NCI-H2171 treated with DMSO at 0.1 percent for 48 hours (cell line): ENCODE results near the gene MGAM2.
A peak's percentile ranks its signal among the peaks of the same experiment; 100 is the strongest.

Experiments used
- DNase-seq: peaks from one replicate; lab custom pipeline; 2025; lab: John Stamatoyannopoulos, UW

The MGAM2 gene

DNA sequence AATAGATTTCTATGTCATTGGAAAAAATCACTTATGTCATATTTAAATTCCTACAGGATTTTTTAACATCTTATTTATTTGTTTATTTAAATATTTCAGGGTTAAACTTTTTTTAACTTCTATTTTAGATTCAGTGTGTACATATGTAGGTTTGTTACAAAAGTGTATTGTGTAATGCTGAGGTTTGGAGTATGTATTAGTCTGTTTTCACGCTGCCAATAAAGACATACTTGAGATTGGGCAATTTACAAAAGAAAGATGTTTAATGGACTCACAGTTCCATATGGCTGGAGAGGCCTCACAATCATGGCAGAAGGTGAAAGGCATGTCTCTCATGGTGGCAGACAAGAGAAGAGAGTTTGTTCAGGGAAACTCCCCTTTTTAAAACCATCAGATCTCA is 65.4 kb downstream of the MGAM2 start:
- no peak for DNase-seq

DNA sequence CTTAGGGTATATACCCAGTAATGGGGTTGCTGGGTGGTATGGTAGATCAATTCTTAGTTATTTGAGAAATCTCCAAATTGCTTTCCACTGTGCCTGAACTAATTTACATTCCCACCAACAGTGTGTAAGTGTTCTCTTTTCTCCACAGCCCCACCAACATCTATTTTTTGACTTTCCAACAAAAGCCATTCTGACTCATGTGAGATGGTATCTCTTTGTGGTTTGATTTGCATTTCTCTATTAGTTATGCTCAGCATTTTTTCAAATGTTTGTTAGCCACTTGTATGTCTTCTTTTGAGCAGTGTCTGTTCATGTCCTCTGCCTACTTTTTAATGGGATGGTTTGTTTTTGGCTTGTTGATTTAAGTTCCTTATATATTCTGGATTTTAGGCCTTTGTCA is 66.4 kb downstream of the MGAM2 start:
- no peak for DNase-seq

DNA sequence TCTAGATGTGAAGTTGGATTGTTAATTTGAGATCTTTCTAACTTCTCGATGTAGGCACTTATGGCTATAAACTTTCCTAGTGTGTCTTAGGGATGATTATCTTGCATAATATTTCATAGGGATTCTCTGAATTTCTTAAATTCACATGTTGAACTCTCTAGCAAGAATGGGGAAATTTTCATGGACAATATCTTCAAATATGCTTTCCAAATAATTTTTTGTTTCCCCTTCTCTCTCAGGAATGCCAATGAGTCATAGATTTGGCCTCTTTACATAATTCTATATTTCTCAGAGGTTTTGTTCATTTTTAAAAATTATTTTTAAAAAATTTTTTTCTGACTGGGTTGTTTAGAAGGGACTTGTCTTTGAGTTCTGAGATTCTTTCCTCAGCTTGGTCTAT is 68.9 kb downstream of the MGAM2 start:
- DNase-seq, result no peak

DNA sequence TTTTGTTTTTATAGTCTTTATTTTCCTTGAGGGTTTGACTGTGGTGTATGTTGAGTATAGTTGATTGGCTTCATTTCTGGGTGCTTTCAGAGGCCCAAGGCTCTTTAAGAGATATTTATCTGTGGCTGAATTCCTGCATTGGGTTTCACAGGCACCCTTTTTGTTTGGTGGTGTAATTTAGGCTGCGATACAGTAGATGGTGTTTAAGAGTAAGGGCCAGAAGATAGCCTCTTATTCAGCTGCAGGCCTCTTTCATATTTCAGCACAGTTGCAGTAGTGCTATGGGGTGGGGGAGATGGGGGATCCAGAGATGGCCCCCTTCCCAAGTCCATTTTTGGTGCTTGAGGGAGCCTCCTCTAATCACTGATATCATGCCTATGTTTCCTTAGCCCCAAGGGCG is 69.7 kb downstream of the MGAM2 start:
- no peak for DNase-seq

DNA sequence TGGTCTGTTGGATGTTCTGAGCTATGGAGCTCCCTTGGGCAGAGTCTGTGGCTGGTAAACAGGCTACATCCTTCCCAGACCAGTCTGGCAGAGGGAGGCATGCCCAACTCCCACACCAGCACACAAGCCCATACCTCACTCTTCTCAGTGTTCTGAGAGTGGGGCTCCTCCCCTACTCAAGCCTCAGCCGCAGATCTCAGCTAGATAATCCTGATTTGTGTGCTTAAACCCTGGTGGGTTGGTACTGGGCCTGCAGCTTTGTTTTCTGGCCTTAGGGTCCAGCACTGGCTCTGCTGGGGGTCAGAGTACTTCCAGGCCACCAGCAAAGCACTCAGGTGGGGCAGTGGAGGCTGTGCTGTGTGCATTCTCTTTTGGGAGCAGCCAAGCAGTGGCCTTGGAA is 70.4 kb downstream of the MGAM2 start:
- DNase-seq, result no peak

DNA sequence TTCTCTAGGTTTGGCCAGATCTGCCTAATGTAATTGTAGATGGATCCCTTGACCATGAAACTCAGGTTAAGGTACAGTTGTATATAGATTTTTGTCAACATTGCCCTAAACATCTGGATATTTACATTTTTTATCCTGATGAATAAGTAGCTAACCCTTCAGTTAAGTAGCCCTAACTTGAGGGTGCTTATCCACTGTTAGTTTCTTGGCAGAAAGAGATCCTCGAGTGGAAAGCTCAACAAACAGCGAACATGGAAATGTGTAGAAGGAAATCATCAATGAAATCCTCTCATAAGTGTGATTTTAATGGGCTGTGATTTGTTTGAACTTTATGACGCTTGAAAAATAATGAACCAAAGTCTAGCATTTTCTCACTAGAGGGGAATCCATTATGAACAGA is 73.6 kb downstream of the MGAM2 start:
- no peak for DNase-seq

DNA sequence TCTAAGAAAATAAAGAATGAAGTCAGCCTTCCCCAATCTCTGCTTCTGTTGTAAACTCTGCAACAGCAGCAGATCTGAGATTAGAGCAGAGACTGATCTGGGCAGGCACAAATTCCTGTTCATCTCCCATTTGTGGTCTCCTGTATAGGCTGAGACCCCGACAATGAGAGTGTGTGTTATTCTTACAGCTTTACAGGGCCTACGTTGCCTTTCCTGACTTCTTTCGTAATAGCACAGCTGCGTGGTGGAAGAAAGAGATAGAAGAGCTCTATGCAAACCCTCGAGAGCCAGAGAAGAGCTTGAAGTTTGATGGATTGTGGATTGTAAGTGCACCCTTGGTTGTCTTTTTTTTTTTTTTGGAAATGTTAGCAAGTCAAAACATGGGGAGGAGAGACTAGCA is 74.3 kb downstream of the MGAM2 start:
- DNase-seq, result no peak

DNA sequence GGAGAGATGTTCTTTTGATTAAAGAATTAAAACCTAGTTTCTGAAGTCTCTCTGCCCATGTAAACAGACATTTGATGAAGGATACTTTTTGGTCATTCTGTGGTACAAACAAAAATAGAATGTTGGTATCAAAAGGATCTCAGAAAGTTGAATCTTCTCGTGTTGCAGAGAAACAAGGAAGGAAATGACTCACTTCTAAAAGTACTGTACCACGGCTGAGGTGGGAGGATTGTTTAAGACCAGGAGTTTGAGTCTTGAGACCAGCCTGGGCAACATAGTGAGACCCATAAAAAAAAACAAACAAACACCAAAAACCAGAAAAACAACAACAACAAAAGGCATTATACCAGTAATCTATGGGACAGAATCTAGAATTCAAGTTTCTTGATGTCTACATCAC is 76.6 kb downstream of the MGAM2 start:
- no peak for DNase-seq

DNA sequence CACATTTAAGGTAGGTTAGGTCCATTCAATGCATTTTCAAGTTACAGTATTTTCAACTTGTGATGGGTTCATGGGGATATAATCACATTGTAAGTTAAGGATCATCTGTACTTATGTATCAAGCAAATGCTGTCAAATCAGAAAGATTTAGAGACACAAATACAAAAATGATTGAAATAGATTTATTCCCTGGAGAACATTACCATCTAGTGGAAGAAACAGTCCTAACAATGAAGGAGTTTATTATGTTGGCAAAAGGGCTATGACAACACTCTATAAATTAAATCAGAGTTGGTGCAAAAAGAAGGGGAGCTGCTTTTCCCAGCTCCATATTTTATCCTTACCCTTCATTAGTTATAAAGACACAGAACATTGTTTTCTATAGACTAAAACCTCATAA is 77.3 kb downstream of the MGAM2 start:
- peak; percentile 19 for DNase-seq

DNA sequence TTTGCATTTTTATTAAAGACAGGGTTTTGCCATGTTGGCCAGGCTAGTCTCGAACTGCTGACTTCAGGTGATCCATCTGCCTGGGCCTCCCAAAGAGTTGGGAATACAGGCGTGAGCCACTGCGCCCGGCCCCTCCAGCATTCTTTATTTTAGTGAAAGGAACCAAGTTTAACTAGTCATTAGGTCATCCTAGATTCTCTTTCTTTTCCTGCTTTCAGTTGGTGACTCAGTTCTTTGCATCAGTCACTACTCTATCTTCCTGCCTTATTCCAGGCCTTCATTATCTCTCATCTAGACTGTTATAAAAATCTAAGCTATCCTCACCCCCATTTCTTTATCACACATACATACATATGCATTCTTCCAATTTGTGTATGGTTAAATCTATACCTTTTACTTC is 82.7 kb downstream of the MGAM2 start:
- no peak for DNase-seq

DNA sequence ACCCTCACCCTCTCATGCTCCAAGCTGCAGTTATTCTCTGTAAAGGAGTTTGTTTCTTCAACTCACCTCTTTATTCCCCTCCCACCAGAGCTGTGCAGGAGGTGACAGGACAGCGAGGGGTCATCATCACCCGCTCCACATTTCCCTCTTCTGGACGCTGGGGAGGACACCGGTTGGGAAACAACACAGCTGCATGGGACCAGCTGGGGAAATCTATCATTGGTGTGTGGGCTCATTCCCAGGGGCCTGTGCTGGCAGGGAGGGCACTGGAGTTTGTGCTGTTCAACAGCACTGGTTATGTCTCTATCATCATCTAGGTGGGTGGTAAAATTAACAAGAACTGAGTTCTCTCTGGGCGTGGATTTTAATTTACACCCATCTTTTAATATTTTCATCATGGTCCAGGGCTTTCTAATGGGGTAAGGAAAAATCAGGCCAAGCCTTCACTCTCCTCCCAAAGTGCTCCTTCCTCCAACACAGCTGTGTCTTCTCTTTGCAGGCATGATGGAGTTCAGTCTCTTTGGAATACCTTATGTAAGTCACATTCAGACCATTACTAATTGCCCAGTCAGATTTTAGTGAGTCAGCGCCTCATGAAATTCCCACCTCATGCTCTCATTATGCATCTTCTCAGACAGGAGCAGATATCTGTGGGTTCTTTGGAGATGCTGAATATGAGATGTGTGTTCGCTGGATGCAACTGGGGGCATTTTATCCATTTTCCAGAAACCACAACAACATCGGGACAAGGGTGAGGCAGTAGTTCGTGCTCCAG is 84.7 kb downstream of the MGAM2 start:
- no peak for DNase-seq

DNA sequence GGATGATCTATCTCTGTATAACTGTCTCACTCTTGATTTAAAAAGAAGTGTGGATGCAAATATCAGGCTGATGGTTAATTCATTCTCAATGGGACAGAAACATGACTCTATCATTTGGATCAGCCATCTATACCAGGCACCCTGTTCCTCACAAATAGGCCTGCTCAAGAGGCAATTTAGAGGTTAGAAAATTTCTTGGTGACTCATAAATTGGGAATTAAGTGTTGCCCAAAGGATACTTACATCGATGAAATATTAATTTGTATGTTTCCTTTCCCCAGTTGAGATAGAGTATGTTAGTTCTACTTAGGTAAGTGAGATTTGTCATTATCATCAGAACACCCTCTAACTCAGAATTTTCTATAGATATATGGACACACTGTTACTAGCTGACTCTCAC is 88.7 kb downstream of the MGAM2 start:
- no peak for DNase-seq

DNA sequence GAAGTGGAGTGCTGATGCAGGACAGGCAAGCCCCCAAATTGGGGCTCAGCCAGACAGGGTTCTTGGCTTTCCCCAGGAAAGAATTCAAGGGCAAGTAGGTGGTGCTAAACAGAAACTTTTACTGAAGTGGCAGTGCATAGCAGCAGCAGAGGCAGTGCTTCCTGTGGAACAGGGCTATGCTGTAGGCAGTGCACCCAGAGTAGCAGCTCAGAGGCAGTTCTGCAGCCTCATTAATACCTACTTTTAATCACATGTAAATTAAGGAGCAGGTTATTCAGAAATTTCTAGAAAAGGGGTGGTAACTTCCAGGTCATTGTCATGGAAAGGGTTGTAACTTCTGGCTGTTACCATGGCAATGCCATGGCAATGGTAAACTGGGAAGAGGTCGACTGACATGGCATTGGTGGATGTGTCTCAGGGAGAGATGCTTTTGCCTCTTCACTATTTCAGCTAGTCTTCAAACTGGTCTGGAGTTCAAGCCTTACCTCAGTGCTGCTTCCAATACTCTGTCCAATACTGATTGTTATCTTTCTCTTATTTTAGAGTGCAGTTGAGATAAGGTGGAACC is 117.1 kb downstream of the MGAM2 start:
- no peak for DNase-seq

DNA sequence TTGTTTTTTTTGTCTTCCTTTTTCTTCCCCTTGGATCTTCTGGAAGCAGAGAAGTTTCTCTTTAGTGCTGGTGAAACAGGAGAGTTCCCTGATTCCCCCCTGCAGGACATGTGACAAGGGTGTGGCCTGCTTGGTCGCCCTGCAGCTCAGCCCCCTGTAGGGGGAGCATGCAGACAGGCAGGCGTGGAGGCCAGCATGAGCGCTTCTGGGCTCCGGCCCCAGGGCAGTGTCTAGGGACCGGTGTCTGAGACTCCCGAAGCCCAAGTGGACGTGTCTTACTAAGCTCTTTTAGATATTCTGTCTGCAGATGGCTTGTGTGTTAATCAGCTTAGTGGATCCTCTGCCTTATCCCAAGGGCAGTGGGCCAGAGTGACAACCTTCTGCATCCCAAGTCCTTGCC is 120.2 kb downstream of the MGAM2 start:
- DNase-seq, result no peak

DNA sequence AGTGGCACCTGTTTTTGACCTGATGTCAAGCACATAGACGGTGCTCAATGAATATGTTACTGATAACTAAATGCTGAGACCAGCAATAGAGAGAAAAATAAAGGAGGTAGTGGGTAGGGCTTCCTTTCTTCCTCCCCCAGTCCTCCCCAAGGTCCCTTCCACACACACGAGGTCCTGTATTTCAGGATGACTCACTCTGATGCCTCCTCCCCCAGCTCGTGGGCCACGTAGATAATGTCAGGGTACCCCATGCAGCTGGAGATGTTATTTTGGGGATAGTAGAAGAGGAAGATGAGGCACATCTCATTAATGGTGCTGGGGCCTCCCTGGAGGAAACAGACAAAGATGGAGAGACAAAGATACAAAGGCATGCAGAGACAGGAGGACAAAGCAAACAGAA is 129.0 kb downstream of the MGAM2 start:
- DNase-seq, result no peak

DNA sequence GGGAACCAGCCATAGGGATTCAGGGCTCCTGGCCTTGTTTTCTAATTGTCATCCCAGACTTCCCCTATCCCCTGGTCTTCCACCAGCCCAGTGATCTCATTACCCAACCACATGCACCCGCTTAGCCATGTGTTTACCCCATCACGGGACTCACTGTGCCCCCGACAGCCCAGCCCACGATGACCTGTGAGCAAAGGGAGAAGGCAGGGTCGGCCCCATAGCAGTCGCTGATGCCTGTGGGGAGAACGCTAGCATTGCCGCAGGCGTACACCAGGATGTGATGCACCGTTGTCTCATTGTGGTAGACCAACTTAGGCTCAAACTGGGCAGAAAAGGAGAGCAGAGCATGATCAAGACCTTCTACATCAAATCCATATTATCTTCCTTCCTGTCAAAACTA is 132.3 kb downstream of the MGAM2 start:
- DNase-seq, result no peak

DNA sequence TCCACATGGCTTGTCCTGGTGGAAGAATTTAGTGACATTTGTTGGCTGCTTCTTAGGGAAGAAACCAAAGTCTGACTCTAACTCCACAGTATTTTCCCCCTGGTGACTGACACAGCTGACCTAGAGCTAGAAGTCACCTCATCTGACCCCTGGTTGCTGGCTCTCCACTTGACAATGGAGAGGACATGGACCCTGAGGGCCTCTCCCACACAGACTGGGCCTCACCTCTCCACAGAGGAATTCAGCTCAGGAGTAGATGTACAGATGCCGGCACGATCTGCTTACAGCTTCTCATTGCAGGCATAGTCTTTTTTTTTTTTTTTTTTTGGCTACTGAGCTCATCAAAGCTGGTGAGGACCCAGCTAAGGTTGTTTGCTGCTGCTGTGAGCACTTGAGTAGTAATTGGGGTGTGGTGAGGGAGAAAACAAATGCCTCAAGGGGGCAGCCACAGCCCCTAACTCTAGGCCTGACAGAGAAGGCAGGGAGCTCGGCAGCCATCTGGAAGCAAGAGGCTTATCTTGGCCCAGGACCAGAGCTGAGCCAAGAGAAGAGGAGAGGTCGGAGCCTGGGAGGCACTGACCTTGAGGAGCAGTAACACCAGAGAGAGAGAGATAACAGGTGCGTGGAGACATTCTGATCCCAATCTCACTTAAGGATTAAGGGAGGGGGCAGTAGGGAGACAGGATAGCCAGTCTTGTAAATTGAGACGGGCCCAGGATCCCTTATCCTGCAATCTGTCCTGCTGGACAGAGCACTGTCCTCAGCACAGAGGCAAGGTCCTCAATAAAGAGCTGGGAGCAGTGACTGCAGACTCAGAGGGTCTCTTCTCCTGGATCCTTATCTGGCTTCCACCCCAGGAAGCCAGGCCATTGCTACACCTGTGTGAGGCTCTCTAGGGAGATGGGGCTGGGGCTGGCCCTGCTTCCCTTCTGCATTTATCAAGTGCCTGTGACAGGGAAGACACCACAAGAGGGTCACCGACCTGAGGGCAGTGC is 136.9 kb downstream of the MGAM2 start:
- DNase-seq, result peak; percentile 74

DNA sequence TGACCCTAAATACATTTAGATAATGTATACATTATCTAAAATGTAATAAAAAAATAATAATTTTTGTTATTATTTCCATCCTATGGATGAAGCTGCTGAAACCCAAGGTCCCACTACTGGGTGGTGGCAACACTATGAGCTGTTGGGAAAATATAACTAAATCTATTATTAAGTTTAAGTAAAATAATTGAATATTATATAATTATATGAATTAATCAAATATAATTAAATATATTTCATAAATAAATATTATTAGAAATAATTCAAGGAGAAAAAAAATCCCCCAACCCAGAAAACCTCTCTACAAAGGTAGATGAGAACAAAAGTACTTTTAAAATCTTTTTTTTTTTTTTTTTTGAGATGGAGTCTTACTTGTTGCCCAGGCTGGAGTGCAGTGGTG is 138.4 kb downstream of the MGAM2 start:
- no peak for DNase-seq

DNA sequence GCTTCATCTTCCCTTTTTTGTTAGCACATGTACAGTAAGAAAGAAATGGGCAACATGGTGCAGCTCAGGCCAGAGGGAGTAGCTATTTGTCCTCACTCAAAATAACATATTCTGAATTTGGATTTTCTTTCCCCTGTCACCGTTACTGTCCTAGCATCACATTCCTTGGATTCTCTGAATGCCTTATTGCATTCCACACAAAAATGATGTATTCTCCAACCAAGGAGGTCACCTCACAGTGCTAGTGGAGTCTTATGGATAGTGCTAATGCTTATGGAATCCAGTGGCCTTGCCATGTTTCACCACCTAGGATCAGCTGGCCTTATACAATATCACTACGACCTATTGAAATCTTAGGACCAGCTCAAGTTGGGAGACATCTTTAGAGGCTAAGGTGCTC is 139.2 kb downstream of the MGAM2 start:
- DNase-seq, result no peak

DNA sequence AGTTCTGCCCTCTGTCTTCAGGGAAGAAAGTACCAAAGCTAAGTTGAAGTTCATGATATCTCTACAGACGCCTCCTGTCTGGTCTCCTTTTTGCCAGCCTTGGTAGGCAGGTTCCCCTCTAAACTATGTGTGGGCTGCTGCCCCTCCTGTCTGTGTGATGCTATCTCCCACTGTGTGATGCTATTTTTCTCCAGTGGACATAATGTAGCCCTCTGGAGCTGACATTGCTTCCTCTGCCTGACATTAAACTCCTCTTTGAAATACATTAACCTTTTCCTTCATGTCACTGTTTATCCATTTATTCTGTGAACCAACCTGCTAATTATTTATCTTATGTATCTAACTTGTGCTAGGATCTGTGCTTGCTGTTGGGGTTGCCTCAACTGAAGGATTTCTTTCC is 146.4 kb downstream of the MGAM2 start, which contains the start of gene PRSS58:
PRSS58 (minus strand) TSS at position 101 of the 400 bp plus-strand sequence. CDS start 351 bp downstream, outside the sequence.
- no peak for DNase-seq

DNA sequence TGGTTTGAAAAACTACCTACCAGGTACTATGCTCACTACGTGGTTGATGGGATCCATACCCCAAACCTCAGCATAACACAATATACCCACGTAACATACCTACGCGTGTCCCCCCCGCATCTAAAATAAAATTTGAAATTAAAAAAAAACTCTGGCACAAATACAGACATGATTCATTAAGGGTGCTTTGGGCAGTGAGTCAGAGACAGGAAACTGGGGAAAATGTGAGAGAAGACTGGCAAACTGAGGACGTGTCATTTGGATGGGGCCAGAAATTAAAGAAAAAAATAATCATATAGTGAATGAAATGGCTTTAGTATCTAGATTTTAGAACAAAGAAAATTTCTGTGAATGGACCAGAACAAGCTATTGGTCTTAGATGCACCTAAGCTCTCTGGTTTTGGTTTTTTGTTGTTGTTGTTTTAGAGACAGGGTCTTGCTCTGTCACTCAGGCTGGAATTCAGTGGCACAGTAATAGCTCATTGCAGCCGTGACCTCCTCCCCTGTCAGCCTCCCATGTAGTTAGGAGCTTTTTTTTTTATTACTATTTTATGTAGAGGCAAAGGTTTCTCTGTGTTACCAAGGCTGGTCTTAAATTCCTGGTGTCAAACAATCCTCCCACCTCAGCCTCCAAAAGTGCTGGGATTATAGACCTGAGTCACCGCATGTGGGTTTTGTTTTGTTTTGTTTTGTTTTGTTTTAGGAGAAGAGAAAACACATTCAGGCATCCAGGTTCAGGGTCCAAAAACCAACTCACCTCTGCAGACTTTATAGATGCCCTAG is 152.3 kb downstream of the MGAM2 start:
- DNase-seq, result no peak
